NCI-H2107 treated with DMSO at 0.1 percent for 48 hours (cell line): ENCODE measurements around the gene SEPTIN10.
"Not testable (repeated sequence)": the region's sequence is repeated elsewhere in the genome, so short reads cannot be mapped to it uniquely, and the experiment has no call there.

ENCODE experiments used
- DNase-seq: peaks from one replicate; lab custom pipeline; 2025; ENCODE audit not compliant: unreplicated experiment; lab: John Stamatoyannopoulos, UW

The SEPTIN10 gene

GRCh38 chr2:109554758-109555157 is 59.0 kb downstream of the SEPTIN10 start:
- DNase-seq, result no peak

GRCh38 chr2:109549016-109549590 is 64.7 kb downstream of the SEPTIN10 start:
- DNase-seq, result no peak

GRCh38 chr2:109547280-109547679 is 66.5 kb downstream of the SEPTIN10 start:
- no peak for DNase-seq

GRCh38 chr2:109545828-109546713 is 67.7 kb downstream of the SEPTIN10 start:
- DNase-seq, result peak; percentile 3

- DNase-seq, result no peak
Measured at GRCh38 chr2:109542384-109542783, 71.4 kb downstream of the SEPTIN10 start.

GRCh38 chr2:109538546-109538945 is 75.2 kb downstream of the SEPTIN10 start:
- no peak for DNase-seq

- no peak for DNase-seq
Measured at GRCh38 chr2:109537565-109538222, 76.1 kb downstream of the SEPTIN10 start.

- not testable (repeated sequence) for DNase-seq
Measured at GRCh38 chr2:109536556-109536955, 77.2 kb downstream of the SEPTIN10 start.

GRCh38 chr2:109535217-109535946 is 78.4 kb downstream of the SEPTIN10 start:
- no peak for DNase-seq

GRCh38 chr2:109533823-109534222 is 79.9 kb downstream of the SEPTIN10 start:
- no peak for DNase-seq

GRCh38 chr2:109532728-109533076 is 81.1 kb downstream of the SEPTIN10 start:
- no peak for DNase-seq

- DNase-seq, result no peak
Measured at GRCh38 chr2:109531896-109532727, 81.7 kb downstream of the SEPTIN10 start.

GRCh38 chr2:109531221-109531620 is 82.5 kb downstream of the SEPTIN10 start:
- no peak for DNase-seq

GRCh38 chr2:109530712-109531111 is 83.1 kb downstream of the SEPTIN10 start:
- no peak for DNase-seq

GRCh38 chr2:109529532-109530449 is 84.0 kb downstream of the SEPTIN10 start:
- DNase-seq, result no peak

- DNase-seq, result no peak
Measured at GRCh38 chr2:109528811-109529501, 84.8 kb downstream of the SEPTIN10 start.

- DNase-seq, result no peak
Measured at GRCh38 chr2:109527846-109528705, 85.7 kb downstream of the SEPTIN10 start.

- no peak for DNase-seq
Measured at GRCh38 chr2:109527079-109527478, 86.7 kb downstream of the SEPTIN10 start.
